Activated B cell treated with CpG ODN at 0.5 μM for 24 hours (primary cell): Measurements from ENCODE around the gene NCAM1. TPM values are rescaled to one million over a fixed set of nuclear protein-coding genes. Genes with fewer than 3 reads are reported as not detected.

Experiments
- ATAC-seq: fragments of 200-7000 bp; cut with Tn5 transposase; one replicate; pipeline ENCODE4 v1.10.0; 2021; ENCODE audit warnings: low read depth, mild to moderate bottlenecking, moderate library complexity
- CTCF ChIA-PET: fragments of 350-600 bp; sonication (Branson Sonifier 250); formaldehyde crosslinking; loops from one replicate; lab custom pipeline; 2021; ENCODE audit warnings: antibody characterized with exemption; lab: Charles Lee
- POLR2A ChIA-PET: fragments of 350-600 bp; sonication (Branson Sonifier 250); formaldehyde crosslinking; loops from one replicate; lab custom pipeline; 2021; ENCODE audit warnings: antibody characterized with exemption; lab: Charles Lee
- DNase-seq: peaks from one replicate; pipeline ENCODE4 v3.0.0; 2022
- H3K27ac Mint-ChIP-seq: one replicate; pipeline ENCODE4 v1.8.0; 2020; ENCODE audit warnings: mixed read lengths
- H3K27me3 Mint-ChIP-seq: one replicate; pipeline ENCODE4 v1.8.0; 2021; ENCODE audit warnings: mixed read lengths
- H3K36me3 Mint-ChIP-seq: one replicate; pipeline ENCODE4 v1.8.0; 2021; ENCODE audit warnings: low read depth, mixed read lengths
- H3K4me1 Mint-ChIP-seq: one replicate; pipeline ENCODE4 v1.8.0; 2021; ENCODE audit warnings: mixed read lengths
- H3K4me3 Mint-ChIP-seq: one replicate; pipeline ENCODE4 v1.8.0; 2020; ENCODE audit warnings: mild to moderate bottlenecking, mixed read lengths
- H3K9me3 Mint-ChIP-seq: one replicate; pipeline ENCODE4 v1.8.0; 2020; ENCODE audit warnings: mixed read lengths
- CTCF ChIP-seq: fragments of 200-600 bp; IDR thresholded peaks from one replicate; pipeline ENCODE4 v1.8.0; 2022; ENCODE audit warnings: antibody characterized with exemption, mild to moderate bottlenecking
- intact Hi-C: fragments of 100-400 bp; cut with micrococcal nuclease; formaldehyde crosslinking; loops from one replicate; pipeline ENCODE4 v1.15.1; 2024
- total RNA-seq: library from RNA; stranded (reverse); gene quantifications from 2 replicates; pipeline ENCODE4 v1.2.3, GENCODE V29; 2022

Gene NCAM1
- total RNA-seq, 1 donor from 2014 or later, result not detected

- TF ChIP-seq CTCF, result no peak
- peaks cover 18% of the 10 kb centered on the region for H3K27me3 Mint-ChIP-seq
- POLR2A ChIA-PET, result no interaction called here
- H3K27ac Mint-ChIP-seq, result no peak overlapping the region
- no peak for DNase-seq
- CTCF ChIA-PET, result no interaction called here
- intact Hi-C loops, result no loop called here
- no peak overlapping the region for H3K4me3 Mint-ChIP-seq
- H3K36me3 Mint-ChIP-seq, result no peaks in the 10 kb centered on the region
- H3K9me3 Mint-ChIP-seq, result no peaks in the 10 kb centered on the region
- ATAC-seq, result no peak
- peaks cover 8% of the 10 kb centered on the region for H3K4me1 Mint-ChIP-seq
Measured at GRCh38 chr11:113260096-113260425, 298.8 kb downstream of the NCAM1 start.

GRCh38 chr11:113260541-113260940 is 299.3 kb downstream of the NCAM1 start:
- Mint-ChIP-seq H3K27ac (no peak overlapping the region), H3K27me3 (peaks cover 18% of the 10 kb centered on the region), H3K4me1 (peaks cover 8% of the 10 kb centered on the region), H3K4me3 (no peak overlapping the region), H3K36me3 (no peaks in the 10 kb centered on the region), H3K9me3 (no peaks in the 10 kb centered on the region)
- no peak for TF ChIP-seq CTCF
- intact Hi-C loops, result no loop called here
- DNase-seq (no peak), ATAC-seq (no peak)
- CTCF ChIA-PET, result no interaction called here
- POLR2A ChIA-PET, result no interaction called here

- no peak overlapping the region for H3K4me3 Mint-ChIP-seq
Measured at GRCh38 chr11:113261709-113262475, 300.7 kb downstream of the NCAM1 start.

GRCh38 chr11:113262594-113262993 is 301.4 kb downstream of the NCAM1 start:
- POLR2A ChIA-PET, result no interaction called here
- Mint-ChIP-seq H3K27ac (peak overlapping the region; percentile 4), H3K36me3 (no peaks in the 10 kb centered on the region), H3K9me3 (no peaks in the 10 kb centered on the region), H3K4me1 (peaks cover 8% of the 10 kb centered on the region), H3K4me3 (no peak overlapping the region), H3K27me3 (peaks cover 21% of the 10 kb centered on the region)
- no peak for DNase-seq
- ATAC-seq, result peak; percentile 68
- intact Hi-C loops, result no loop called here
- no peak for TF ChIP-seq CTCF
- CTCF ChIA-PET, result no interaction called here

More at GRCh38 chr11:113261709-113262475, 300.7 kb downstream of the NCAM1 start:
- Mint-ChIP-seq H3K36me3 (no peaks in the 10 kb centered on the region), H3K4me1 (peaks cover 8% of the 10 kb centered on the region), H3K9me3 (no peaks in the 10 kb centered on the region), H3K27ac (no peak overlapping the region), H3K27me3 (peaks cover 18% of the 10 kb centered on the region)
- DNase-seq (no peak), ATAC-seq (no peak)
- no peak for TF ChIP-seq CTCF
- intact Hi-C loops, result no loop called here
- POLR2A ChIA-PET, result no interaction called here
- CTCF ChIA-PET, result no interaction called here

- H3K9me3 Mint-ChIP-seq, result no peaks in the 10 kb centered on the region
- ChIA-PET CTCF (no interaction called here), POLR2A (no interaction called here)
- peaks cover 21% of the 10 kb centered on the region for H3K27me3 Mint-ChIP-seq
- intact Hi-C loops, result no loop called here
- no peak overlapping the region for H3K4me3 Mint-ChIP-seq
- no peak overlapping the region for H3K27ac Mint-ChIP-seq
- ATAC-seq (no peak), DNase-seq (no peak)
- H3K36me3 Mint-ChIP-seq, result no peaks in the 10 kb centered on the region
- TF ChIP-seq CTCF, result no peak
- peaks cover 8% of the 10 kb centered on the region for H3K4me1 Mint-ChIP-seq
Measured at GRCh38 chr11:113263458-113264259, 302.4 kb downstream of the NCAM1 start.
